GM12878 (cell line): ENCODE results near the gene IREB2. TPM values are rescaled to one million over a fixed set of nuclear protein-coding genes. Genes with fewer than 3 reads are reported as not detected.

ENCODE experiments used
- ATAC-seq: fragments of 200-7000 bp; cut with Tn5 transposase; 3 replicates; pipeline ENCODE4 v1.9.1; 2020; ENCODE audit warnings: mild to moderate bottlenecking, moderate library complexity
- BruUV-seq: library from RNA; stranded (reverse); fragments of 400-500 nt; replicated peaks from 2 replicates; lab custom pipeline; 2021; lab: Mats Ljungman, UMichigan
- CTCF ChIA-PET: fragments of 300-600 bp; sonication (Branson Sonifier 250); formaldehyde crosslinking; extraction: SDS; loops from one replicate; lab custom pipeline; 2021; ENCODE audit warnings: inconsistent platforms; lab: Yijun Ruan, JAX
- POLR2A ChIA-PET: fragments of 350-600 bp; formaldehyde crosslinking; extraction: SDS; loops from one replicate; lab custom pipeline; 2021; ENCODE audit warnings: inconsistent platforms; lab: Charles Lee
- RAD21 ChIA-PET: fragments of 300-600 bp; sonication (Branson Sonifier 250); formaldehyde crosslinking; loops from one replicate; lab custom pipeline; 2023; ENCODE audit warnings: antibody characterized with exemption; ENCODE audit not compliant: unreplicated experiment; lab: Charles Lee
- SMC1A ChIA-PET: fragments of 300-600 bp; sonication (Branson Sonifier 250); formaldehyde crosslinking; loops from one replicate; lab custom pipeline; 2023; ENCODE audit not compliant: unreplicated experiment, uncharacterized antibody; lab: Charles Lee
- DNase-seq: peaks from one replicate; pipeline ENCODE4 v3.0.0-alpha.2; 2011; ENCODE audit warnings: low read depth, low spot score
- FAIRE-seq: peaks from 3 replicates; lab custom pipeline; 2011; peaks lifted over from hg19 to GRCh38; lab: Jason Lieb, UNC
- H2AFZ ChIP-seq: 2 replicates; pipeline ENCODE4 v1.6.0; 2011; ENCODE audit warnings: low read depth, low read length, control low read depth; ENCODE audit not compliant: control insufficient read depth
- H3K27ac ChIP-seq: 2 replicates; pipeline ENCODE4 v1.5.1; 2011; ENCODE audit warnings: control low read depth; ENCODE audit not compliant: control insufficient read depth, insufficient read depth
- H3K27me3 ChIP-seq, 2 experiments: replicated peaks in 1 of 2; 2 replicates each; pipeline versions ENCODE4 v1.6.0 to v1.6.1; 2011; ENCODE audit warnings: low read length in 1 of 2; ENCODE audit not compliant: control insufficient read depth in 2 of 2, insufficient read depth in 2 of 2
- H3K36me3 ChIP-seq, 2 experiments: 2 replicates each; pipeline ENCODE4 v1.5.1; 2011; ENCODE audit warnings: low read length in 1 of 2; ENCODE audit not compliant: control insufficient read depth in 2 of 2, insufficient read depth in 2 of 2
- H3K4me1 ChIP-seq: 2 replicates; pipeline ENCODE4 v1.6.1; 2011; ENCODE audit warnings: mild to moderate bottlenecking, low read length, moderate library complexity, mixed read lengths; ENCODE audit not compliant: control insufficient read depth, insufficient read depth
- H3K4me2 ChIP-seq: 2 replicates; pipeline ENCODE4 v1.6.0; 2011; ENCODE audit warnings: control low read depth; ENCODE audit not compliant: control insufficient read depth, insufficient read depth
- H3K4me3 ChIP-seq: fragments of 200-600 bp; sonication (generic); 2 replicates; pipeline ENCODE4 v1.5.1; 2016
- H3K79me2 ChIP-seq: 2 replicates; pipeline ENCODE4 v1.6.0; 2011; ENCODE audit warnings: low read length; ENCODE audit not compliant: control insufficient read depth, insufficient read depth
- H3K9ac ChIP-seq: 2 replicates; pipeline ENCODE4 v1.8.0; 2011; ENCODE audit warnings: low read length, control low read depth, mixed read lengths; ENCODE audit not compliant: control insufficient read depth, insufficient read depth
- H3K9me3 ChIP-seq: replicated peaks from 3 replicates; pipeline ENCODE4 v1.5.1; 2011; ENCODE audit warnings: mild to moderate bottlenecking, low read length; ENCODE audit not compliant: control insufficient read depth, insufficient read depth
- H4K20me1 ChIP-seq: 2 replicates; pipeline ENCODE4 v1.6.0; 2011; ENCODE audit not compliant: control insufficient read depth, insufficient read depth
- FOS ChIP-seq: IDR thresholded peaks from 3 replicates; pipeline ENCODE4 v1.6.1; 2011; ENCODE audit warnings: borderline replicate concordance; ENCODE audit not compliant: insufficient read length; ENCODE audit errors: extremely low read depth
- HCFC1 ChIP-seq: fragments of 150-350 bp; IDR thresholded peaks from 2 replicates; pipeline ENCODE4 v1.6.1; 2014; ENCODE audit warnings: low read length
- KLF5 ChIP-seq: fragments of 450-650 bp; IDR thresholded peaks from 2 replicates; pipeline ENCODE4 v1.6.1; 2014; ENCODE audit warnings: mild to moderate bottlenecking; ENCODE audit not compliant: partially characterized antibody
- NFYA ChIP-seq: IDR thresholded peaks from 2 replicates; pipeline ENCODE4 v1.6.1; 2011; ENCODE audit warnings: low read depth, mild to moderate bottlenecking, low read length, improper control_type of control experiment, borderline replicate concordance
- POLR2A ChIP-seq: IDR thresholded peaks from 2 replicates; pipeline ENCODE4 v1.6.1; 2011; ENCODE audit warnings: low read depth, mild to moderate bottlenecking, low read length
- SKIL ChIP-seq: fragments of 450-650 bp; IDR thresholded peaks from 2 replicates; pipeline ENCODE4 v1.6.1; 2017; ENCODE audit warnings: mild to moderate bottlenecking, low read depth, inconsistent platforms; ENCODE audit not compliant: poor library complexity, severe bottlenecking
- SPI1 ChIP-seq: IDR thresholded peaks from 2 replicates; pipeline ENCODE4 v1.6.1; 2011; ENCODE audit warnings: low read depth, mild to moderate bottlenecking, low read length, moderate library complexity, borderline replicate concordance; ENCODE audit not compliant: insufficient read depth
- SRF ChIP-seq, 2 experiments: IDR thresholded peaks; 2 replicates each; pipeline ENCODE4 v1.6.1; 2011; ENCODE audit warnings: low read depth in 2 of 2, low read length in 2 of 2, mild to moderate bottlenecking in 1 of 2, moderate library complexity in 1 of 2
- SUPT20H ChIP-seq: IDR thresholded peaks from 2 replicates; pipeline ENCODE4 v1.6.1; 2011; ENCODE audit warnings: low read depth, mild to moderate bottlenecking, low read length, moderate library complexity, borderline replicate concordance; ENCODE audit not compliant: control insufficient read depth
- WGBS: methylation state at CpG from one replicate; pipeline ENCODE4 v1.1.6; 2016; ENCODE audit warnings: low lambda C conversion rate; ENCODE audit not compliant: insufficient replicate concordance, insufficient coverage; ENCODE audit errors: missing lambda C conversion rate; 5-methylcytosine and 5-hydroxymethylcytosine counted together
- in situ Hi-C: fragments of 300-500 bp; cut with MboI; formaldehyde crosslinking; loops from 9 replicates; pipeline ENCODE4 v1.14.3; 2018; ENCODE audit warnings: mixed read lengths
- intact Hi-C: fragments of 100-400 bp; cut with micrococcal nuclease; formaldehyde crosslinking; loops from one replicate; pipeline ENCODE4 v1.14.2; 2022; ENCODE audit not compliant: unreplicated experiment
- polyA plus RNA-seq, 11 experiments: library from polyadenylated mRNA; depleted of rRNA in 4 of 11; unstranded in 6 of 11; stranded (reverse) in 5 of 11; fragments of >200 nt; fragmentation: Nextera tagmentation in 4 of 11; fragmentation: Illumina TruSeq in 1 of 11; extraction: Ambion mirVana in 4 of 11; extraction: Trizol in 1 of 11; gene quantifications; 1 replicate in 1 of 11; 2 replicates in 10 of 11; pipeline versions ENCODE4 v1.2.1 to v1.2.3, GENCODE V29; 2011 to 2016; ENCODE audit warnings: inconsistent platforms in 2 of 11, missing spikeins in 2 of 11, low read depth in 1 of 11
- total RNA-seq, 4 experiments: library from RNA; depleted of rRNA in 3 of 4; stranded (reverse); fragments of >200 nt in 3 of 4; fragmentation: Illumina TruSeq in 1 of 4; extraction: Trizol in 1 of 4; gene quantifications; 2 replicates each; pipeline versions ENCODE4 v1.2.1 to v1.2.3, GENCODE V29; 2013 to 2021

Gene IREB2
- total and polyA plus RNA-seq, 10 of the 15 experiments (the other 5 are each of a cell fraction or from before 2014, with no cell fraction given), result 13.0 to 52.4 (median 24.4) TPM

- Histone ChIP-seq H3K4me2 (no peak overlapping the region), H3K4me1 (no peaks in the 10 kb centered on the region), H3K36me3 (peaks cover 5 to 34% of the 10 kb centered on the region in 2 experiments), H2AFZ (no peak overlapping the region), H3K9me3 (no peaks in the 10 kb centered on the region), H3K27ac (no peak overlapping the region), H3K9ac (no peak overlapping the region), H3K27me3 (no peaks in the 10 kb centered on the region), H4K20me1 (no peaks in the 10 kb centered on the region), H3K79me2 (no peaks in the 10 kb centered on the region), H3K4me3 (no peak overlapping the region)
- ChIA-PET CTCF (no interaction called here), SMC1A (interaction anchor here (1.5 kb wide), 1 partner anchor 17 kb away, joined by 3 read pairs; no protein-coding TSS in a partner anchor), RAD21 (no interaction called here), POLR2A (no interaction called here)
- TF ChIP-seq SKIL (no peak), KLF5 (no peak), SUPT20H (no peak), NFYA (no peak), SPI1 (no peak), SRF (IDR thresholded peaks at IDR 0.05; ENCODE audit: low read depth in 2 of 2, low read length in 2 of 2) (no peak), HCFC1 (no peak), FOS (no peak), POLR2A (peak; percentile 19; the same call in 1 of the 2 replicates)
- in situ Hi-C loops, result no loop called here
- BruUV-seq, result no TSS peak
- no peak for ATAC-seq
- no peak for DNase-seq
- intact Hi-C loops, result no loop called here
- FAIRE-seq, result no peak
- 71% methylated on average over 5 of the region's 5 CpGs for WGBS
Measured at GRCh38 chr15:78477295-78477694, 39.3 kb downstream of the IREB2 start.
